GM10248 (cell line): ENCODE results near the gene LSM14A.

Experiments
- CTCF ChIA-PET: fragments of 300-600 bp; sonication (Branson Sonifier 250); formaldehyde crosslinking; extraction: SDS; loops from one replicate; lab custom pipeline; 2021; ENCODE audit warnings: antibody characterized with exemption; lab: Yijun Ruan, JAX
- POLR2A ChIA-PET: fragments of 350-650 bp; sonication (Branson Sonifier 250); formaldehyde crosslinking; extraction: SDS; loops from one replicate; lab custom pipeline; 2020; ENCODE audit warnings: antibody characterized with exemption; lab: Yijun Ruan, JAX
- DNase-seq: peaks from one replicate; pipeline ENCODE4 v3.0.0; 2012; ENCODE audit errors: extremely low spot score
- CTCF ChIP-seq: IDR thresholded peaks from 2 replicates; pipeline ENCODE4 v1.5.1; 2012; ENCODE audit warnings: mild to moderate bottlenecking, low read depth; ENCODE audit errors: extremely low read depth, missing control alignments, control extremely low read depth

The LSM14A gene

DNA sequence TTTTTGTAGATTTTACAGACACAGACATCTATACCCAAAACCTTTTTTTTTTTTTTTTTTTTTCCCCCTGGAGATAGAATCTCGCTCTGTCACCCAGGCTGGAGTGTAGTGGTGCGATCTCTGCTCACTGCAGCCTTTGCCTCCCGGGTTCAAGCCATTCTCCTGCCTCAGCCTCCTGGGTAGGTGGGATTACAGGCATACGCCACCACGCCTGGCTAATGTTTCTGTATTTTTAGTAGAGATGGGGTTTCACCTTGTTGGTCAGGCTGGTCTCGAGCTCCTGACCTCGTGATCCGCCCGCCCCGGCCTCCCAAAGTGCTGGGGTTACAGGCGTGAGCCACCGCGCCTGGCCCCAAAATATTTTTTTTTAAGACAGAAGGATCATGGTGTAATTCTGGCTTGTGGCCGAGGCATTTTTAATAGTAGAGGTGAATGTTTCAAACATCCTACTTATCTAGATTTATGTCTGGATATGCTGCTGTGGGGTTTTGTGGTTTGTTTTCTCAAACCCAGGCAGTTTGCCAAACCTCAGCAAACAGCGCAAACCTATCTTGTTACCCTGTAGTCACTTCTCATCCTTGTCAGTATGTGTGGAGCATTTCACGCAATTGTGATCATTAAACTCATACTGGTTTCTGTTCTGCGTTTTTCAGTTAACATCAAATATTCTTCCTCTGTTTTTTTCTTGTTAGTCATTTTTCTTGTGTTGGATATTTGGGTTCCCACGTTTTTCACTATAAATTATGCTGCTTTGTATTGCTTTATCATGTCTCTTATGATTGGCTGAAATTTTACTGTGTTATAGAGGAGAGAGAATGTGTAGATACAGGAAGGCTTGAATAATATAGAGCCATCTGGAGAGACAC lies 45.9 kb downstream of the LSM14A start:
- TF ChIP-seq CTCF, result no peak
- peak; percentile 43 for DNase-seq
- POLR2A ChIA-PET, result no interaction called here
- CTCF ChIA-PET, result interaction anchor here (1.0 to 1.7 kb wide), 10 partner anchors 9 to 115 kb away, joined by 3 to 6 read pairs (median 4); no protein-coding TSS in a partner anchor

GRCh38 chr19:34218818-34219164 lies 46.5 kb downstream of the LSM14A start:
- CTCF ChIA-PET, result interaction anchor here (0.7 to 1.7 kb wide), 11 partner anchors 8 to 115 kb away, joined by 3 to 6 read pairs (median 3); no protein-coding TSS in a partner anchor

DNA sequence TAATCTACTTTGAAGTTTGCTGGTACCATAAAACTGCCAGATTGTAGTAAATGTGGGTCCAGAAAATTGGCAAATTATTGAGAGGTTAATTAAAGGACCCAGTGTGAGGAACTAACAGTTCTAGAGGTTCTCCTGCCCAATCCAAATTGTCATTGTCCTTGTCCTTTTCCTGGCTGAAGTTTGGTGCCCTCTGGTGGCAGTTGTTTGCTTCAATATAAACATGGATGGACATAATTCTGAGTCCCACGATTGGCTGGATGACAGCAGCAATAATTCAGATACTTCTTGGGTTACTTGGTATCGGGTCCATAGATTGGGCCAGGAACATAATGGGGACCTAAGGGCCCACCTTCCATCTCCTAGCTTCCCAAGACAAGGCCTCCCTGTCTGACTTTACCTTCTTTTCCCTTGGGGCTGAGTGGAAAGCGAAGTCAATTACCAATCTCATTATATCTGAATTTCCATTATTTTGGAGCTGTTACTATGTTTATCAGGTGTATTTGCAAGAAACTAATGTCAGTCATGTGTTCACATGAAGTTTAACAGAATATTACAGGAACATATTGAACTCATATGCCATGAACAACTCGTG lies 48.3 kb downstream of the LSM14A start:
- TF ChIP-seq CTCF, result peak; percentile 63
- ChIA-PET POLR2A (no interaction called here), CTCF (interaction anchor here (0.7 to 3.7 kb wide), 11 partner anchors 9 to 123 kb away, joined by 3 to 17 read pairs (median 3); no protein-coding TSS in a partner anchor)
- peak; percentile 53 for DNase-seq

More at GRCh38 chr19:34218818-34219164, 46.5 kb downstream of the LSM14A start:
- POLR2A ChIA-PET, result no interaction called here
- no peak for DNase-seq
- TF ChIP-seq CTCF, result no peak

- no peak for DNase-seq
- ChIA-PET POLR2A (no interaction called here), CTCF (interaction anchor here (0.8 to 3.7 kb wide), 10 partner anchors 9 to 39 kb away, joined by 3 to 17 read pairs (median 3); no protein-coding TSS in a partner anchor)
- TF ChIP-seq CTCF, result no peak
Measured at GRCh38 chr19:34222386-34222785, 50.1 kb downstream of the LSM14A start.

GRCh38 chr19:34224996-34225658 lies 52.8 kb downstream of the LSM14A start:
- TF ChIP-seq CTCF, result no peak
- DNase-seq, result no peak
- CTCF ChIA-PET, result interaction anchor here (0.9 to 3.9 kb wide), 5 partner anchors 10 to 205 kb away, joined by 3 to 12 read pairs (median 3); no protein-coding TSS in a partner anchor
- POLR2A ChIA-PET, result no interaction called here

DNA sequence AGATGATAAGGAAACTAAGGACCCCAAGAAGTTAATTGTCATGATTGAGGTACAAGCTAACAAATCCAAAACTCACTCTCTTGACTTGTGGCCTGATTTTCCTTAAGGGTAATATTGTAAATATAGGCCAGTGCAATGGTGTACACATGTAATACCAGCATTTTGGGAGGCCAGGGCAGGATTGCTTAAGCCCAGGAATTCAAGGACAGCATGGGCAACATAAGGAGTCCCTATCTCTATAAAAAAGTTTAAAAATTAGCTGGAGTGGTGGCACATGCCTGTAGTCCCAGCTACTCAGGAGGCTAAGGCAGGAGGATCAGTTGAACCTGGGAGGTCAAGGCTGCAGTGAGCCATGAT lies 53.3 kb downstream of the LSM14A start:
- DNase-seq, result no peak
- CTCF ChIA-PET, result interaction anchor here (0.9 to 3.9 kb wide), 6 partner anchors 10 to 205 kb away, joined by 3 to 12 read pairs (median 4); no protein-coding TSS in a partner anchor
- no peak for TF ChIP-seq CTCF
- POLR2A ChIA-PET, result no interaction called here
